ENCODE results near the gene ASB5.

GRCh38 chr4:176291748-176292147 lies 22.7 kb upstream of the ASB5 start:
- TF ChIP-seq CTCF (IDR thresholded peaks at IDR 0.05) = no peak
- TF ChIP-seq POLR2A (IDR thresholded peaks at IDR 0.05) = no peak
- no peak for TF ChIP-seq POLR2AphosphoS5 (IDR thresholded peaks at IDR 0.05)

Measured in prostate gland (tissue), 2 donors.